Left cardiac atrium (tissue), 4 donors: ENCODE results near the gene SCFD2. TPM values are rescaled to one million over a fixed set of nuclear protein-coding genes. Genes with fewer than 3 reads are reported as not detected.
"Not testable (repeated sequence)": the region's sequence is repeated elsewhere in the genome, so short reads cannot be mapped to it uniquely, and the experiment has no call there.

Experiments used
- ATAC-seq, 2 donors: fragments of 200-7000 bp; cut with Tn5 transposase; one replicate each; pipeline ENCODE4 v1.9.1; 2020; ENCODE audit warnings: mild to moderate bottlenecking in 2 of 2, moderate library complexity in 2 of 2
- DNase-seq: peaks from one replicate; pipeline ENCODE4 v3.0.0-alpha.2; 2020
- intact Hi-C, 2 donors: fragments of 100-400 bp; cut with DNase I; formaldehyde crosslinking; loops; one replicate each; pipeline versions ENCODE4 v1.14.1 to v1.15.1; 2022 to 2023
- total RNA-seq, 2 donors: library from RNA; stranded (reverse); fragmentation: NEBNext Ultra II Directional; extraction: Animal tissue kit (Norgen Biotek cat#: 25700); gene quantifications; one replicate each; pipeline ENCODE4 v1.2.1, GENCODE V29; 2021
- donor health status: DM: no; HTN: yes; CAD: no.
- donor health status: DM: no; HTN: yes; CAD: no; lungs with severe emphysema.
- donor health status: DM: yes; HTN: yes; CAD: no.
- donor health status: Dilated cardiomyopathy.

The SCFD2 gene
- total RNA-seq, 2 donors from 2014 or later = 9.3 to 13.8 TPM

DNA sequence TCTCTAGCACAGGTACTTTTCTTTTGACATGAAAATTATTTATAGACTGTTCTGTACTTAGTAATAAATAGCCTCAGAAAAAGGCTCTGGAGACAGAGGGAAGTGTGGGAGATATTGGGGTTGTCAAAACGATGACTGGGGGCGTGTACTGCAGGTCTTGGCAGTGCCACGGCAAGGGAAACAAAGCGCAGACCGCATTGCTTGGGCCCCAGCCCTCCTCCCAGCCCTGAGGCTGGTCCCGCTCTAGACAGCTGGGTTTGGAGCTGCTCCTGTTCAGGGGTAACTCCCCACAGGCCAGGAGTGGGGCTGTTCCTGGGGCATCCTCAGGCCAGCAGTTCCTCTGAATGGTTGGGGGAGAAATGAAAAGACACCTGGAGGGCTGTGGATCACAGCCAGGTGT, 372.1 kb downstream of the SCFD2 start:
- DNase-seq = no peak
- intact Hi-C loops = no loop called here
- ATAC-seq = peak in 1 of 2 donors; percentile 22

DNA sequence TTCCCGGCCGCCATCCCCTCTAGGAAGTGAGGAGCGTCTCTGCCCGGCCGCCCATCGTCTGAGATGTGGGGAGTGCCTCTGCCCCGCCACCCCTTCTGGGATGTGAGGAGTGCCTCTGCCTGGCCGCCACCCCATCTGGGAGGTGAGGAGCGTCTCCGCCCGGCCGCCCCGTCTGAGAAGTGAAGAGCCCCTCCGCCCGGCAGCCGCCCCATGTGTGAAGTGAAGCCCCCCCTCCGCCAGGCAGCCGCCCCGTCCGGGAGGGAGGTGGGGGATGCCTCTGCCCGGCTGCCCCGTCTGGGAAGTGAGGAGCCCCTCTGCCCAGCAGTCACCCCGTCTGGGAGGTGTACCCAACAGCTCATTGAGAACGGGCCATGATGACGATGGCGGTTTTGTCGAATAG, 373.3 kb downstream of the SCFD2 start:
- DNase-seq, intact Hi-C loops, ATAC-seq: not testable (repeated sequence)

DNA sequence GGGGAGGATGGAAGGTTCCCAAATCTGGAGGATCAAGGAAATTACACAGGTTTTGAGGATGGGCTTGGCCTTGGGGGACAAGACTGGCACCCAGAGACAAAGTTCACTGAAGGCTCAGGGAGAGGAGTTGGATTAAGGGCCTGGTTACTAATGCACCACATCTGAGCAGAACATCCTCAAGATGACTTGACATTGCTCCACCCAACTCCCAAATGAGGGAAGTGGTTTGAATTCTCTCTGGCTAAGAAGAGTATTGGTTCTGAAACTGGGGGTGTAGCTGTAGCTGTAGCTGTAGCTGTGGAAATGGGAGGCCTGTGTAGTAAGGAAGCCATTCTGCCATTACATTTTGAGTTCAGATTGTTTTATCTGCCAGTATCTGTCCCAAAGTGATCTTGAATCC, 374.4 kb downstream of the SCFD2 start:
- DNase-seq (no peak), ATAC-seq (no peak)
- intact Hi-C loops = no loop called here

DNA sequence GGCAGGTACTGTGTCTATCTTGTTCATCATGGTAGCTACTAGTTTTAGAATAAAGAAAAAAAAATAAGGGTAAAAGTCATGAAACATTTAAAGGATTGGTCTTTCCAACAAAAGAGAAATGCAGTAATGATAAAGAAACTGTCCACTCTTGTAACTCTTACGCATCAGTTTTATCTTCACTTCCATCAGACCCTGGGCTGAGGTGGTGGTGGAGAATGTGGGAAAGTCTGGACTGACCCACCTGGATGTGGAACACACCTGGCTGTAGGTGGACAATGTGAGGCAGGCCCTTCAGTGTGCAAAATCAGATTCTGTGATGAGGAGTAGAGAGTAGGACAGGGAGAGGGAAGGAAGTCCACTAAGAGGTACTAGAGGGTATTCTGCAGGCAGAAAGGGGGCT, 375.2 kb downstream of the SCFD2 start:
- ATAC-seq (no peak), DNase-seq (no peak)
- intact Hi-C loops = no loop called here

DNA sequence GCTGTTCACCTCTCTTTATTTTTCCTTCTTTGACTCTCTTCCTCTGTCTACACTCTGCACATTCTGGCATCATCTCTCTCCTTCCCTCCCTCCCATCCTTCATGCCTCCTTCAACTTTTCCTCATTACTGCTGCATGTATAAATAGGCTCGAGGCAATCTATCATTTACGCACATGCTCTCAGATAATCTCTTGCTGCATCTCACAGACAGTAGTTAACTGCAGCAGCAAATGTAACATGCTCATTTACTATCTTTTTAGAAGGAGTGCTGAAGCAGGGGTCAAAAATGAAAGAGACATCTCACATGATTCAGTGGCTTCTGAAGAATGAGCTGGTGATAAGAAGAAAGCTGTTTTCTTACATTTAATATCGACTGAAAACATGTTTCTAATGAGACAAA, 376.0 kb downstream of the SCFD2 start:
- intact Hi-C loops = loop anchor here (5.0 to 10.0 kb wide), 3 partner anchors 265 to 755 kb away; no protein-coding TSS in a partner anchor
- ATAC-seq = no peak
- DNase-seq = no peak

DNA sequence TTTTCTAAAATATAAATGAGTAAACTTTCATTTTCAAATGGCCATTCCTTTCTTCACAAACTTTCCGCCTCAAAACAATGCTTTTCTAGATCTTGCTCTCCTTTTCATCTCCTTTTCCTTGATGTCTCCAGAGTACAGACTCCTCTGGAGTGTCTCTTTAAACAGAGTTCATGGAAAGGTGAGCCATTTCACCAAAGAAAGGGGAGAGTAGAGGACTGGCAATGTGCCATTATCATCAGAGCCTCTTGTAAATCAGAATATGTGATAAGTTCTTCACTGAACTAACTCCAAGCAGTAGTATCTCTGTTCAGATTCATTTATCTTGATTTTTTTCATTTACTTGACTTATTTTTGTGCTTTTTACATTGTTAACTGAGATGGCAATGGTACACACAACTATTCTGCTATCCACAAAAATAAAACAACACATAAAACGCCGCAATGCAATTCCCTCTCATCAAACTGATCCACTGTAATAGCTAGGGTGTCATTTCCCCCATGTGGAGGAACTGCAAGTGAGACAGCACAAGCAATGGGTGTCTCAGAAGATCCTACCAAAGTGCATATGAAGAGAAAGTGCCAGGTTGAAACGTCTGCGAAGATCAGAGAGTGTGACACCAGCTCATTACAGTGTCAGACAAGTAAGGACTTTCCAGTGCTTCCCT, 378.3 kb downstream of the SCFD2 start:
- ATAC-seq (no peak), DNase-seq (no peak)
- intact Hi-C loops = loop anchor here (5.0 to 10.0 kb wide), 3 partner anchors 263 to 753 kb away; no protein-coding TSS in a partner anchor

DNA sequence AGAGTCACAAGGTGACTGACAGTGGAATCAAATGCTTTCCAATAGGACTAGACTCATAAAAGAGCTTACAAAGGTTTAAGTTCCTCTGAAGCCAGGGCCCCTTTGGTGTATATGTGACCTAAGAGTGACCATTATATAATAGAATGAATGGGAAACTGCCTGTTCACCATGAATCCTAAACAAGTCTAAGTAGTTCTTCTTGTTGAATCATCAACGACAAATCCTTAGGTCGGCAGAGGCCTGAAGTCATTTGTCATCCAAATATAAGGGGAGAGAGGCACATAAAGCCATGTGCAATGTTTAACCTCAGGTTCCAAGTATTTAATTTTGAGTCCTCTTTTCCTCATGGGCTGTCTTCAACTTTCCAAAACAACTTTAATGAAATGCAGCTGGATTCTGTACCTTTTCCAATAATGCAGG, 381.4 kb downstream of the SCFD2 start:
- intact Hi-C loops = loop anchor here (5.0 to 10.0 kb wide), 4 partner anchors 260 to 750 kb away; no protein-coding TSS in a partner anchor
- DNase-seq (no peak), ATAC-seq (no peak)

DNA sequence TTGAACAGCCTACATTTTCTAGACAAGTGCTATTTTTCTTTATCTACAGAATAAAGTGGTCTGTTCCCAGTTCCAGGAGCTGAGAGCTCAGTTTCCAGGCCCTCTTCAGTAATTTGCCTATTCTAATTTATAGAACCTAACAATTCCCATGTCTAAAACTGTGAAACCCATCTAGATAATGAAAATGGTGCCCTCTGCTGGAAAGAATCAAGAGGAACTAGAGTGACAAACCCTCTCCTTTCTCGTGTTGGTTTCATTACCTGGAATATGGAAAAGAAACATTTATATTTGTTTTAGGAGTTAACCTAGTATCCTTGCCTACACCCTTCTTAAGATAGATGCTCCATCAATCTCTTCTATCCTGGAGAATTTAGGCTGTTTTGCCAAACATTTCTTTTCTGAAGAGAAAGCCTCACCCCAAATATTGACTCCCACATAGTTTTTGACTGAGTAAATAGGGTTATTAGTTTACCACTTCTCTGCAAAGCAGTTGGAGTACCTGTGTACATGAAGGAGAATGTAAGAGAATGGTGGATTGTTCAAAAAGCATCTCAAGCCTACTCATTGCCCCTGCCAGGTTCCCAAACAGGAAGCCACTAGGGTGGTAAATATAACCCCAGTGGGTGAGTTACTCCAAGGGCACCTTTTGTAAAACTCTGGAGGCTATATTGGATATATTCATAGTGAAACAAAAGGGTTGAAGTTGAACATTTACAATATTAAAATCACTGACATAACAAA, 382.1 kb downstream of the SCFD2 start:
- DNase-seq (no peak), ATAC-seq (peak; percentile 79 to 81)
- intact Hi-C loops = loop anchor here (2.0 to 10.0 kb wide), 6 partner anchors 259 to 749 kb away; no protein-coding TSS in a partner anchor

DNA sequence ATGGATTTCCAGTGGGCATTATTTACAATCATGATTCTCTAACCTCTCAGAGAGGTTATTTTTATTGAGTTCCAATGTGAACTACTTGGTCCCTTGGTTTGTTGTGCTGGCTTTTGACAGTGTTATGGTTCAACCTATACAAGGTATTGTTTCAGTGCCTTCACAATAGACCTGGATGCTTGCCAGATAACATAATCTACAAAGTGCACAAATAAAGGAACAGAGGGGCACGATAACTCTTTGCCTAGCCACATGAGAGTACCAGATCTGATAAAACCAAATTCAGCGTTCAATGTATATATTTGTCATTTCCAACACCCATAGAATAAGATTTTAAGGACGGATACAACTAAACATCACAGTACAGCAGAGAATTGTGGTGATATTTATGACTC, 382.9 kb downstream of the SCFD2 start:
- intact Hi-C loops = loop anchor here (2.0 to 10.0 kb wide), 6 partner anchors 258 to 748 kb away; no protein-coding TSS in a partner anchor
- no peak for DNase-seq
- no peak for ATAC-seq

DNA sequence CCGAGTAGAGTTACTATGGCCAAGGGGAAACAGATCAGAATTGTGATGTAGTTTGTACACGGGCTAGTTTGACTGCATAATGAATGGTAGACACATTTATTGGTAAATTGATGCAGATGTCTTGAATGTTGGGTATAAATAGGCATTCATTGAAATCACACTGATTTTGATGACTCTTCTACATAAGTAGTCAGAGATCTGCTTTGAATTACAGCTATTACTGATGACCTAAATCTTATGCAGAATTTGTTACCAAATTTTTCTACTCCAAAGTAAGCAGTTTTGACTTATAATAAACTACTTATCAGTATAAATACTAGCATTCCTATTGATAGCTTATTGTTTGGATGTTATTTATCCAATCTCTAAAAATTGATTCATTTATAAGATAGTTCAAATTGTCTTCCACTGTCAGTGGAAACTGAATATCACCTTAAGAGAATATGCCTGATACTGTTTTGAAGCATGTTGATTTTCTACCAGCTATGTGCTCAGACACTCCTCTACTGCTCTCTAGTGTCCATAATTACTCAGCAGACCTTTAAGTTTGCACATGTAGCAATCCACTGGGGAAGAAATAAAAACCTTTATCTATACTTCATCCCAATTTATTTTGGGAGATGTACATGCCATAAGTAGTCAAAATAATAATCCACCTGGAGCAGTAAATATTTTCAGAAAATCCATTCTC, 383.5 kb downstream of the SCFD2 start:
- peak; percentile 88 to 91 for ATAC-seq

DNA sequence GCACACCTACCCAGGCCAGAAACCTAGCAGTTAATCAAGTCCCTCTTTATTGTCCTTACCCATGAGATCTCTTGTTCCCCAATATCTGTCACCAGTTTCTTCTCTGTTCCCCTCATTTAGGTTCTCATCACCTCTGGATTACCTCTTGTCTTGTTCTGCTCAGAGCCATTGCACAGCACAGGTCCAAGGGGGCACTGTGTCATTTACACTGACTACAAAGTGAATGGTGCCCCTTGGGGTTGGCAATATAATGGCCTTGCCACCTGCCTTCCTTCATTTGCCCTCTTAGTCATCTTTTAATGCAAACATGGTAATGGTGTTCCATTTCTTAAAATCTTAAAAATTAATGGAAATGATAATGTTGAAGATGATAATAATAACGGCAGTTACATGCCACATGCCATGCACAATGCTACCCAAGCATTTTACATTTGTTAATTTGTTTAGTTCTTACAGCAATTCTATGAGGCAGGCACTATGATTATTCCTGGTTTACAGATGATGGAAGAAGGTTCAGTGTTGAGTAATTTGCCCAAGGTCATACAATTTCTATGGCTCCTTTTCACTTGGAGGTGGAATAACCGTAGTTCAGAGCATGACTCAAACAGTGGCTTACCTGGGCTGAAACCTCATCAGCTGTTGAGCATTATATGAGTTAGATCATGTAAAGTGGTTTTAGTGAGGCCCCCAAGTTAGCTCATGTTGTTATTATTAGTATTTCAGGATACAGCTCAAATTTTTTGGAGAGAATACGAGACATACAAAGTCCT, 385.9 kb downstream of the SCFD2 start:
- DNase-seq (no peak), ATAC-seq (no peak)
- intact Hi-C loops = loop anchor here (5.0 to 10.0 kb wide), 4 partner anchors 255 to 745 kb away; no protein-coding TSS in a partner anchor

More for the DNA sequence above, 383.5 kb downstream of the SCFD2 start:
- DNase-seq = no peak
- intact Hi-C loops = loop anchor here (2.0 to 10.0 kb wide), 6 partner anchors 258 to 748 kb away; no protein-coding TSS in a partner anchor

DNA sequence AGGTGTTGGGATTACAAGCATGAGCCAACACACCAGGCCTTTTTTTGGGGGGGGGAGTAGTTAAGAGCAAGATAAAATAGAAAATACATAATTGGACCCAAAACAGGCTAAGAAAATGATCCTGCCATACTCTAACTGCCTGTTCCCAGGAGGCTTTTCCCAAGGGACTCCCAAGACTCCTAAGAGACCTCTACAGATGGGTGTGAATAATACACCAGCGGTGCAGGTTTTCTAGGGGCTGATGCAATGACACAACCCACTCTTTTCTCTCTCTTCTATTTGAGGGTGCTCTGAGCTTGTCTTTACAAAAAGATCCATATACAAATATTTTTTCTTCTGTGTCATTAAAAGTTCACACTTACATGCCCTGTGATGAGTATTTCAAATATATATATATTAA, 386.8 kb downstream of the SCFD2 start:
- ATAC-seq (no peak), DNase-seq (no peak)
- intact Hi-C loops = no loop called here

DNA sequence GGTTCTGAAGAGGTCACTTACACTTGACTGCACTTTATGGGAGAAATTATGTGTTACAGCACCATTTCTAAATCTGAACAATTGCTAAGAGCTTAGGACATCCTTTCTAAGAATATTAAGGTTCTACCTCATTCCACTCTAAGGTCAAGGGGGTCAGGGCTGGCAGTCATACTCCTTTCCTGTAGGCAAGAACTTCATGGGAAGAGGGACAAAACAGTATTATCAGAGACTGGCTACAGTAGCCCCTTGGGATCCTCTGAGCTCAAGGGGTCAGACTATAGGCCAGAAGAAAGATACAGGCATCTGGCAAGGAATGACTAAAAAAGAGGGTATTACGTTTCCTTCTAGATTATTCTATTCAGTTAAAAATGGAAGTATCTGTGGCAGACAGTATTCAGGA, 388.6 kb downstream of the SCFD2 start:
- ATAC-seq (no peak), DNase-seq (no peak)
- intact Hi-C loops = no loop called here

DNA sequence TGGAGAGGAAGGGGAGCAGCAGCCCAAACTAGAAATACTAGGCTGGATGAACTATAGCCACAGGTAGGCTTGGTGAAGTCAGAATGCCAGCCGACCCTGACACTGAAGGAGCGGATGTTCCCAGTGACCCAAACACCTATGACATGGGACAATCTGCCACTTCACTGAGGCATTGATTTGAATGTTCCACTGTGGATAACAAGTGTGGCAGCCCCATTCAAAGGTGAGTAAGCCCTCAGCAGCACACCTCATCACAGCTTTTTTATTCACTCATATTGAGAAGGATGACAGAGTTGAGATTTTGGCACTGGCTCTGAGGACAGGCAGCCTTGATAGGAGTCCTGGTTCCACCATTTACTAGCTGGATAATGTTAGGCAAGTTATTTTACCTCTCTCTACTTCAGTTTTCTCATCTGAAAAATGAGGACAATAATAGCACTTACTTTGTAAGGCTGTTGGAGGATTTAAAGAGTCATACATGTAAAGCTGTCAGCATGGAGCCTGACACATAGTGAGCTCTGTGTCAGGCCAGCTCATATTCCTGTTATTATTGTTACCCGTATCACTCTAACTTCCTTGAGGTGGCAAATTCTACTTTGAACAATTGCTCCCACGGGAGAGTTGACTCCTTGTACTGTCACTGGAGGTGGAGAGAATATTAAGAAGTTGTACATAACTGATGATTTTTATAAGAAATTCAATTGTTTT, 389.2 kb downstream of the SCFD2 start:
- no peak for ATAC-seq
- intact Hi-C loops = no loop called here
- DNase-seq = no peak

DNA sequence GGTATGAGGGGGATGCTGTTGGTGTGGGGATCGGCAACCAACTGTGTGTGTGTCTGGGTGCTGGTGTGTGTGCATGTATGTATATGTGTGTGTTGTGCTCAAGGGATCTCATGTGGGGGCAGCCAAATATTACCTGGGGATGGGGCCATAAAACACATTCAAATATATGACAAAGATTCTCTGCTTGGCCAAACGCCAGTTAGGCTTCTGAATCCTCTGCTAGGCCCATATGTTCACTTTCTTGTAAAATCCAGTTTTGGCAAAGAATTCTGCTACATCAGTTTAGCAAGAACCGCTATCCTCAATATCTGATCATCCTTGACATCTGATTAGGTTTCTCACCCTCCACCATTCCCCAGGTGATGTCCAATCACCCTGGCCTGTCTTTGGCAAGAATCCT, 397.2 kb downstream of the SCFD2 start:
- intact Hi-C loops = no loop called here
- ATAC-seq (no peak), DNase-seq (no peak)

DNA sequence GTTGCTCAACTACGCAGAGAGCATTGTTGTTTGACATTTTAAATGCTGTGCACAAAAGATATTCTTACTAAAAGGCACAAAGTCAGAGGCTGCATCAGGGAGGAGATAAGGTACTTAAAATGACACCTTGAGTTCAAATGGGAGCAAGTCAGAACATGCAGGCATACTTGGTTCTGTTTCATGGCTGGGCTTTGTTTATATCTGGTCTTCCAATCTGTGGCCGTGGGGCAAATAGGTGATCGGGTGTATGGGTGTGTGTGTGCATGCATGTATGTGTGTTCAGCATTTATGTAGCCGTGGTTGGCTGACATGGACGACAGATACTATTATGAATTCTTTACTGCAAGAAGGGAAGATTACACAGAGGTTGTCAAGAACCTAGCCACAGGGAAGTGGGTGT, 397.6 kb downstream of the SCFD2 start:
- no peak for ATAC-seq
- intact Hi-C loops = no loop called here
- DNase-seq = no peak

DNA sequence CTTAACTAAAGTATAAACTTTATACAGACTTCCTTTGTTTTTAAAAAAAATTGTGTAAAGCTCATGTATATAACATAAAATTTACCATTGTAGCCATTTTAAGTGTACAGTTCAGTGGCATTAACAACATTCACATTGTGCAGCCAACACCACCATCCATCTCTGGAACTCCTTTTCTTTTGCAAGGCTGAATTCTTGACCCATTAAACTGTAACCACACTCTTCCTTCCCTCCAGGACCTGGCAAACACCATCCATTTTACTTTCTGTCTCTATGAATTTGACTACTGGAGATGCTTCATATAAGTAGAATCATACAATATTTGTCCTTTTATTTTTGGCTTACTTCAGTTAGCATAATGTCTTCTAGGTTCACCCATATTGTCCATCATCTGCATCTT, 399.1 kb downstream of the SCFD2 start:
- intact Hi-C loops = no loop called here
- no peak for DNase-seq
- no peak for ATAC-seq

DNA sequence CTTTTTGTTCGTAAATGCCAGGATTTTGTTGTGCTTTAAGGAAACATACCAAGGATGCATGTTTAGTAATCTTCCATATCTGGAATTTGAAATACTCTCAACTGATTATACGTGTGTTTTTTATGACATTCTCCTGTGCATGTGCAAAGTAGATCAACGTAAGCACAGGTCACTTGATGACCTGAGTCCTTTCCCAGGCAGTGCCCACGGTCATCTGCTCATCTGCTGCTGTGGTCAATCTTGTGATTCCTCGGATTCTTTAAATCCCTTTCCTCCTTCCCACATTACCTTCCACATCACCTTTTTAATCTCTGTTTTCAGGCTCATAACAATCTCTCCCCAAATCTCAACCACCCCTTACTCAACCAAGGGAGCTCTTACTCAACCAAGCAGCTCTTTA, 399.7 kb downstream of the SCFD2 start:
- DNase-seq = no peak
- intact Hi-C loops = no loop called here
- ATAC-seq = no peak
